ENCODE data around the gene GNG2. TPM values are rescaled to one million over a fixed set of nuclear protein-coding genes. Genes with fewer than 3 reads are reported as not detected.

GNG2 gene
- total and polyA plus RNA-seq, 10 of the 15 experiments (the other 5 are each of a cell fraction or from before 2014, with no cell fraction given): 31.6 to 114 (median 66.4) TPM

DNA sequence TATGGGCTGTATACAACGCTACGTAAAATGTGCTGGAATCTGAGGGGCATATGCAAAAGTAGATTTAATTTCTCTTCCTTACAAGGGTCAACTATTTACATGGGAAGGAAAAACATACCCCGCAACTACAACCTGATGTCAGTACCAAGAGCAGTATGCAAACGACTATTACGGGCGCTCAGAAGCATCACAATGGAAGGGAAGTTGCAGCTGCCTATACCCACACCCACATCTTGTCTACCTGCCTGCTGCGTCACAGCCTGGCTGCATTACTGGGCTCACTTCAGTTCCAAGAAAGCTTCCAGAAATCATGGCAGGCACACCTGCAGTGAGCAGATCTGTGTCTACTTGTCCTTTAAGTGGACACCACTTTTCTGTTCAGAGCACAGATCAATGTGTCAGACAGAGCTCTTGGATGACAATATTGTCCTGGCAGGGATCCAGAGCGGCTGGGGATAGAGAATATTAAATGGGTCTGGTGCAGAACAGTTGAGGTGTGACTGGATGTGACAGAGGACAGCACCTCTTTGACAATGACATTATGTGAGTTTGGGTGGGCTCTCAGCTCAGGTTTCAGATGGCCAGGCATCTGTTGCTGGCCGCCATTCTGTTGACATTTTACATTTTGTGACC is 41.5 kb upstream of the GNG2 start:
- no peak for DNase-seq (ENCODE audit: low read depth, low spot score)
- no peak for FAIRE-seq
- 36% methylated on average over 9 of the region's 9 CpGs for WGBS (ENCODE audit: insufficient coverage, insufficient replicate concordance, low lambda C conversion rate, missing lambda C conversion rate)
- Histone ChIP-seq H4K20me1 (ENCODE audit: control insufficient read depth, insufficient read depth) (no peaks in the 10 kb centered on the region), H3K79me2 (ENCODE audit: control insufficient read depth, insufficient read depth, low read length) (no peaks in the 10 kb centered on the region), H3K27ac (ENCODE audit: control insufficient read depth, insufficient read depth) (no peak overlapping the region), H3K9me3 (replicated peaks; ENCODE audit: control insufficient read depth, insufficient read depth, low read length) (no peaks in the 10 kb centered on the region), H3K36me3 (ENCODE audit: control insufficient read depth in 2 of 2, insufficient read depth in 2 of 2, low read length in 1 of 2) (no peaks in the 10 kb centered on the region), H3K4me3 (no peak overlapping the region), H3K9ac (ENCODE audit: control insufficient read depth, insufficient read depth, low read length) (no peak overlapping the region), H3K4me1 (ENCODE audit: control insufficient read depth, insufficient read depth, low read length) (no peaks in the 10 kb centered on the region), H3K27me3 (replicated peaks in 1 of 2; ENCODE audit: control insufficient read depth in 2 of 2, insufficient read depth in 2 of 2, low read length in 1 of 2) (no peaks in the 10 kb centered on the region), H3K4me2 (ENCODE audit: control insufficient read depth, insufficient read depth) (no peak overlapping the region), H2AFZ (ENCODE audit: control insufficient read depth, low read depth, low read length) (no peak overlapping the region)
- SMC1A ChIA-PET (ENCODE audit: uncharacterized antibody, unreplicated experiment): interaction anchor here (0.9 to 1.7 kb wide), 2 partner anchors 111 to 160 kb away, joined by 3 to 6 read pairs; no protein-coding TSS in a partner anchor
- in situ Hi-C loops (cut with MboI) (no loop called here), intact Hi-C loops (cut with micrococcal nuclease; ENCODE audit: unreplicated experiment) (no loop called here)
- CTCF ChIA-PET: no interaction called here
- ATAC-seq: no peak; the same call in none of the 3 replicates
- RAD21 ChIA-PET (ENCODE audit: unreplicated experiment): no interaction called here
- POLR2A ChIA-PET: interaction anchor here (0.8 kb wide), 1 partner anchor 152 kb away, joined by 3 read pairs; no protein-coding TSS in a partner anchor
- no TSS peak for BruUV-seq (replicated peaks)
- TF ChIP-seq, protein P1, sequence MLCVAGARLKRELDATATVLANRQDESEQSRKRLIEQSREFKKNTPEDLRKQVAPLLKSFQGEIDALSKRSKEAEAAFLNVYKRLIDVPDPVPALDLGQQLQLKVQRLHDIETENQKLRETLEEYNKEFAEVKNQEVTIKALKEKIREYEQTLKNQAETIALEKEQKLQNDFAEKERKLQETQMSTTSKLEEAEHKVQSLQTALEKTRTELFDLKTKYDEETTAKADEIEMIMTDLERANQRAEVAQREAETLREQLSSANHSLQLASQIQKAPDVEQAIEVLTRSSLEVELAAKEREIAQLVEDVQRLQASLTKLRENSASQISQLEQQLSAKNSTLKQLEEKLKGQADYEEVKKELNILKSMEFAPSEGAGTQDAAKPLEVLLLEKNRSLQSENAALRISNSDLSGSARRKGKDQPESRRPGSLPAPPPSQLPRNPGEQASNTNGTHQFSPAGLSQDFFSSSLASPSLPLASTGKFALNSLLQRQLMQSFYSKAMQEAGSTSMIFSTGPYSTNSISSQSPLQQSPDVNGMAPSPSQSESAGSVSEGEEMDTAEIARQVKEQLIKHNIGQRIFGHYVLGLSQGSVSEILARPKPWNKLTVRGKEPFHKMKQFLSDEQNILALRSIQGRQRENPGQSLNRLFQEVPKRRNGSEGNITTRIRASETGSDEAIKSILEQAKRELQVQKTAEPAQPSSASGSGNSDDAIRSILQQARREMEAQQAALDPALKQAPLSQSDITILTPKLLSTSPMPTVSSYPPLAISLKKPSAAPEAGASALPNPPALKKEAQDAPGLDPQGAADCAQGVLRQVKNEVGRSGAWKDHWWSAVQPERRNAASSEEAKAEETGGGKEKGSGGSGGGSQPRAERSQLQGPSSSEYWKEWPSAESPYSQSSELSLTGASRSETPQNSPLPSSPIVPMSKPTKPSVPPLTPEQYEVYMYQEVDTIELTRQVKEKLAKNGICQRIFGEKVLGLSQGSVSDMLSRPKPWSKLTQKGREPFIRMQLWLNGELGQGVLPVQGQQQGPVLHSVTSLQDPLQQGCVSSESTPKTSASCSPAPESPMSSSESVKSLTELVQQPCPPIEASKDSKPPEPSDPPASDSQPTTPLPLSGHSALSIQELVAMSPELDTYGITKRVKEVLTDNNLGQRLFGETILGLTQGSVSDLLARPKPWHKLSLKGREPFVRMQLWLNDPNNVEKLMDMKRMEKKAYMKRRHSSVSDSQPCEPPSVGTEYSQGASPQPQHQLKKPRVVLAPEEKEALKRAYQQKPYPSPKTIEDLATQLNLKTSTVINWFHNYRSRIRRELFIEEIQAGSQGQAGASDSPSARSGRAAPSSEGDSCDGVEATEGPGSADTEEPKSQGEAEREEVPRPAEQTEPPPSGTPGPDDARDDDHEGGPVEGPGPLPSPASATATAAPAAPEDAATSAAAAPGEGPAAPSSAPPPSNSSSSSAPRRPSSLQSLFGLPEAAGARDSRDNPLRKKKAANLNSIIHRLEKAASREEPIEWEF (IDR thresholded peaks at IDR 0.05; ENCODE audit: insufficient replicate concordance, low read depth, low read length): no peak
- TF ChIP-seq YBX1 (IDR thresholded peaks at IDR 0.05): no peak
- no peak for TF ChIP-seq STAT3 (IDR thresholded peaks at IDR 0.05; ENCODE audit: low read depth, low read length)
- TF ChIP-seq YY1 (IDR thresholded peaks at IDR 0.05; ENCODE audit: low read depth, low read length): no peak
- no peak for TF ChIP-seq MXI1 (IDR thresholded peaks at IDR 0.05; ENCODE audit: low read depth, low read length)
- TF ChIP-seq, protein P2, sequence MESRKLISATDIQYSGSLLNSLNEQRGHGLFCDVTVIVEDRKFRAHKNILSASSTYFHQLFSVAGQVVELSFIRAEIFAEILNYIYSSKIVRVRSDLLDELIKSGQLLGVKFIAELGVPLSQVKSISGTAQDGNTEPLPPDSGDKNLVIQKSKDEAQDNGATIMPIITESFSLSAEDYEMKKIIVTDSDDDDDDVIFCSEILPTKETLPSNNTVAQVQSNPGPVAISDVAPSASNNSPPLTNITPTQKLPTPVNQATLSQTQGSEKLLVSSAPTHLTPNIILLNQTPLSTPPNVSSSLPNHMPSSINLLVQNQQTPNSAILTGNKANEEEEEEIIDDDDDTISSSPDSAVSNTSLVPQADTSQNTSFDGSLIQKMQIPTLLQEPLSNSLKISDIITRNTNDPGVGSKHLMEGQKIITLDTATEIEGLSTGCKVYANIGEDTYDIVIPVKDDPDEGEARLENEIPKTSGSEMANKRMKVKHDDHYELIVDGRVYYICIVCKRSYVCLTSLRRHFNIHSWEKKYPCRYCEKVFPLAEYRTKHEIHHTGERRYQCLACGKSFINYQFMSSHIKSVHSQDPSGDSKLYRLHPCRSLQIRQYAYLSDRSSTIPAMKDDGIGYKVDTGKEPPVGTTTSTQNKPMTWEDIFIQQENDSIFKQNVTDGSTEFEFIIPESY (IDR thresholded peaks at IDR 0.05): no peak
- TF ChIP-seq, protein P3, sequence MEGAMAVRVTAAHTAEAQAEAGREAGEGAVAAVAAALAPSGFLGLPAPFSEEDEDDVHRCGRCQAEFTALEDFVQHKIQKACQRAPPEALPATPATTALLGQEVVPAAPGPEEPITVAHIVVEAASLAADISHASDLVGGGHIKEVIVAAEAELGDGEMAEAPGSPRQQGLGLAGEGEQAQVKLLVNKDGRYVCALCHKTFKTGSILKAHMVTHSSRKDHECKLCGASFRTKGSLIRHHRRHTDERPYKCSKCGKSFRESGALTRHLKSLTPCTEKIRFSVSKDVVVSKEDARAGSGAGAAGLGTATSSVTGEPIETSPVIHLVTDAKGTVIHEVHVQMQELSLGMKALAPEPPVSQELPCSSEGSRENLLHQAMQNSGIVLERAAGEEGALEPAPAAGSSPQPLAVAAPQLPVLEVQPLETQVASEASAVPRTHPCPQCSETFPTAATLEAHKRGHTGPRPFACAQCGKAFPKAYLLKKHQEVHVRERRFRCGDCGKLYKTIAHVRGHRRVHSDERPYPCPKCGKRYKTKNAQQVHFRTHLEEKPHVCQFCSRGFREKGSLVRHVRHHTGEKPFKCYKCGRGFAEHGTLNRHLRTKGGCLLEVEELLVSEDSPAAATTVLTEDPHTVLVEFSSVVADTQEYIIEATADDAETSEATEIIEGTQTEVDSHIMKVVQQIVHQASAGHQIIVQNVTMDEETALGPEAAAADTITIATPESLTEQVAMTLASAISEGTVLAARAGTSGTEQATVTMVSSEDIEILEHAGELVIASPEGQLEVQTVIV (IDR thresholded peaks at IDR 0.05; ENCODE audit: borderline replicate concordance, partially characterized antibody): no peak
- TF ChIP-seq CBFB (IDR thresholded peaks at IDR 0.05; ENCODE audit: low read depth): no peak
- TF ChIP-seq, protein P4, sequence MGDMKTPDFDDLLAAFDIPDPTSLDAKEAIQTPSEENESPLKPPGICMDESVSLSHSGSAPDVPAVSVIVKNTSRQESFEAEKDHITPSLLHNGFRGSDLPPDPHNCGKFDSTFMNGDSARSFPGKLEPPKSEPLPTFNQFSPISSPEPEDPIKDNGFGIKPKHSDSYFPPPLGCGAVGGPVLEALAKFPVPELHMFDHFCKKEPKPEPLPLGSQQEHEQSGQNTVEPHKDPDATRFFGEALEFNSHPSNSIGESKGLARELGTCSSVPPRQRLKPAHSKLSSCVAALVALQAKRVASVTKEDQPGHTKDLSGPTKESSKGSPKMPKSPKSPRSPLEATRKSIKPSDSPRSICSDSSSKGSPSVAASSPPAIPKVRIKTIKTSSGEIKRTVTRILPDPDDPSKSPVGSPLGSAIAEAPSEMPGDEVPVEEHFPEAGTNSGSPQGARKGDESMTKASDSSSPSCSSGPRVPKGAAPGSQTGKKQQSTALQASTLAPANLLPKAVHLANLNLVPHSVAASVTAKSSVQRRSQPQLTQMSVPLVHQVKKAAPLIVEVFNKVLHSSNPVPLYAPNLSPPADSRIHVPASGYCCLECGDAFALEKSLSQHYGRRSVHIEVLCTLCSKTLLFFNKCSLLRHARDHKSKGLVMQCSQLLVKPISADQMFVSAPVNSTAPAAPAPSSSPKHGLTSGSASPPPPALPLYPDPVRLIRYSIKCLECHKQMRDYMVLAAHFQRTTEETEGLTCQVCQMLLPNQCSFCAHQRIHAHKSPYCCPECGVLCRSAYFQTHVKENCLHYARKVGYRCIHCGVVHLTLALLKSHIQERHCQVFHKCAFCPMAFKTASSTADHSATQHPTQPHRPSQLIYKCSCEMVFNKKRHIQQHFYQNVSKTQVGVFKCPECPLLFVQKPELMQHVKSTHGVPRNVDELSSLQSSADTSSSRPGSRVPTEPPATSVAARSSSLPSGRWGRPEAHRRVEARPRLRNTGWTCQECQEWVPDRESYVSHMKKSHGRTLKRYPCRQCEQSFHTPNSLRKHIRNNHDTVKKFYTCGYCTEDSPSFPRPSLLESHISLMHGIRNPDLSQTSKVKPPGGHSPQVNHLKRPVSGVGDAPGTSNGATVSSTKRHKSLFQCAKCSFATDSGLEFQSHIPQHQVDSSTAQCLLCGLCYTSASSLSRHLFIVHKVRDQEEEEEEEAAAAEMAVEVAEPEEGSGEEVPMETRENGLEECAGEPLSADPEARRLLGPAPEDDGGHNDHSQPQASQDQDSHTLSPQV (IDR thresholded peaks at IDR 0.05): no peak
